ENCODE results near the gene GPHN.
"Not testable (repeated sequence)": the region's sequence is repeated elsewhere in the genome, so short reads cannot be mapped to it uniquely, and the experiment has no call there.

The GPHN gene

GRCh38 chr14:66503532-66503931 lies 4.4 kb upstream of the GPHN start:
- no peak for DNase-seq

- no peak for DNase-seq
Measured at GRCh38 chr14:66507181-66507721, 696 bp upstream of the GPHN start.

GRCh38 chr14:66508547-66508845 lies 549 bp downstream of the GPHN start:
- no peak for DNase-seq

GRCh38 chr14:66508846-66509621 lies 1.1 kb downstream of the GPHN start:
- no peak for DNase-seq

- DNase-seq = no peak
Measured at GRCh38 chr14:66509874-66510273, 1.9 kb downstream of the GPHN start.

- no peak for DNase-seq
Measured at GRCh38 chr14:66511849-66512248, 3.9 kb downstream of the GPHN start.

GRCh38 chr14:66514213-66514612 lies 6.3 kb downstream of the GPHN start:
- peak; percentile 96 for DNase-seq

GRCh38 chr14:66530526-66530925 lies 22.6 kb downstream of the GPHN start:
- no peak for DNase-seq

GRCh38 chr14:66539034-66539433 lies 31.1 kb downstream of the GPHN start:
- DNase-seq = no peak

- no peak for DNase-seq
Measured at GRCh38 chr14:66540038-66540437, 32.1 kb downstream of the GPHN start.

GRCh38 chr14:66541627-66542026 lies 33.7 kb downstream of the GPHN start:
- no peak for DNase-seq

- no peak for DNase-seq
Measured at GRCh38 chr14:66543996-66544395, 36.0 kb downstream of the GPHN start.

- not testable (repeated sequence) for DNase-seq
Measured at GRCh38 chr14:66545191-66545590, 37.2 kb downstream of the GPHN start.

- DNase-seq = not testable (repeated sequence)
Measured at GRCh38 chr14:66545751-66546150, 37.8 kb downstream of the GPHN start.

- DNase-seq = no peak
Measured at GRCh38 chr14:66563731-66564130, 55.8 kb downstream of the GPHN start.

GRCh38 chr14:66568220-66568619 lies 60.3 kb downstream of the GPHN start:
- DNase-seq = no peak

GRCh38 chr14:66572826-66573225 lies 64.9 kb downstream of the GPHN start:
- DNase-seq = no peak

GRCh38 chr14:66575014-66575413 lies 67.1 kb downstream of the GPHN start:
- no peak for DNase-seq

GRCh38 chr14:66575939-66576338 lies 68.0 kb downstream of the GPHN start:
- no peak for DNase-seq

- DNase-seq = not testable (repeated sequence)
Measured at GRCh38 chr14:66587753-66588152, 79.8 kb downstream of the GPHN start.

- no peak for DNase-seq
Measured at GRCh38 chr14:66595394-66595793, 87.4 kb downstream of the GPHN start.

- no peak for DNase-seq
Measured at GRCh38 chr14:66596241-66596985, 88.5 kb downstream of the GPHN start.

- no peak for DNase-seq
Measured at GRCh38 chr14:66600416-66600815, 92.5 kb downstream of the GPHN start.

GRCh38 chr14:66601932-66602578 lies 94.1 kb downstream of the GPHN start:
- DNase-seq = no peak
